Endothelial cell of umbilical vein (primary cell): ENCODE results near the gene HAND2. TPM values are rescaled to one million over a fixed set of nuclear protein-coding genes. Genes with fewer than 3 reads are reported as not detected.

Experiments
- BruUV-seq: library from RNA; stranded (reverse); fragments of 400-500 nt; replicated peaks from 2 replicates; lab custom pipeline; 2021; lab: Mats Ljungman, UMichigan
- CTCF ChIA-PET: fragments of 300-600, 350-600 bp; sonication (Branson Sonifier 250); formaldehyde crosslinking; loops from one replicate; lab custom pipeline; 2021; ENCODE audit warnings: antibody characterized with exemption, inconsistent platforms; lab: Charles Lee
- POLR2A ChIA-PET: fragments of 300-600, 350-600 bp; sonication (Branson Sonifier 250); formaldehyde crosslinking; loops from one replicate; lab custom pipeline; 2021; ENCODE audit warnings: antibody characterized with exemption, inconsistent platforms; lab: Charles Lee
- DNase-seq: peaks from one replicate; pipeline ENCODE4 v3.0.0-alpha.2; 2011; ENCODE audit warnings: low read depth, low spot score
- FAIRE-seq: peaks from 2 replicates; lab custom pipeline; 2011; peaks lifted over from hg19 to GRCh38; lab: Jason Lieb, UNC
- H2AFZ ChIP-seq: 2 replicates; pipeline ENCODE4 v1.6.0; 2012; ENCODE audit warnings: low read depth, low read length, control low read depth, inconsistent platforms
- H3K27ac ChIP-seq: 2 replicates; pipeline ENCODE4 v1.5.1; 2011; ENCODE audit warnings: low read depth, mild to moderate bottlenecking, control low read depth, low read length, moderate library complexity; ENCODE audit not compliant: insufficient read depth
- H3K27me3 ChIP-seq, 2 experiments: 2 replicates each; pipeline versions ENCODE4 v1.6.0 to v1.6.1; 2011; ENCODE audit warnings: low read length in 2 of 2, mixed read lengths in 1 of 2; ENCODE audit not compliant: control insufficient read depth in 2 of 2, insufficient read depth in 2 of 2
- H3K36me3 ChIP-seq, 2 experiments: 2 replicates in 1 of 2; 3 replicates in 1 of 2; pipeline ENCODE4 v1.5.1; 2011; ENCODE audit warnings: low read length in 2 of 2, mild to moderate bottlenecking in 1 of 2, moderate library complexity in 1 of 2; ENCODE audit not compliant: control insufficient read depth in 2 of 2, insufficient read depth in 2 of 2; ENCODE audit errors: extremely low read depth in 1 of 2
- H3K4me1 ChIP-seq: 3 replicates; pipeline ENCODE4 v1.5.1; 2011; ENCODE audit warnings: mild to moderate bottlenecking, low read length; ENCODE audit not compliant: control insufficient read depth, insufficient read depth; ENCODE audit errors: extremely low read depth
- H3K4me2 ChIP-seq: 2 replicates; pipeline ENCODE4 v1.6.1; 2011; ENCODE audit warnings: low read length, control low read depth, mixed read lengths; ENCODE audit not compliant: insufficient read depth
- H3K4me3 ChIP-seq, 3 experiments: fragments of 200-600 bp in 1 of 3; sonication (generic), shearing (Covaris generic) in 1 of 3; replicated peaks in 1 of 3; 2 replicates each; pipeline ENCODE4 v1.5.1; 2011 to 2016; ENCODE audit warnings: control low read depth in 3 of 3, low read length in 3 of 3, mild to moderate bottlenecking in 2 of 3, inconsistent platforms in 1 of 3, low read depth in 1 of 3, moderate library complexity in 1 of 3; ENCODE audit not compliant: insufficient read depth in 1 of 3
- H3K79me2 ChIP-seq: 2 replicates; pipeline ENCODE4 v1.6.0; 2012; ENCODE audit warnings: low read length, inconsistent platforms; ENCODE audit not compliant: control insufficient read depth, insufficient read depth
- H3K9ac ChIP-seq: replicated peaks from 2 replicates; pipeline ENCODE3; 2011; ENCODE audit warnings: low read length, control low read depth; ENCODE audit not compliant: insufficient read depth; ENCODE audit errors: extremely low read depth
- H3K9me1 ChIP-seq: replicated peaks from 3 replicates; pipeline ENCODE4 v1.6.0; 2011; ENCODE audit warnings: mild to moderate bottlenecking, low read length; ENCODE audit not compliant: control insufficient read depth, insufficient read depth; ENCODE audit errors: extremely low read depth
- H3K9me3 ChIP-seq: replicated peaks from 2 replicates; pipeline ENCODE4 v1.5.1; 2012; ENCODE audit warnings: low read length, inconsistent platforms; ENCODE audit not compliant: control insufficient read depth, insufficient read depth
- H4K20me1 ChIP-seq: replicated peaks from 2 replicates; pipeline ENCODE3; 2011; ENCODE audit warnings: mild to moderate bottlenecking, low read length; ENCODE audit not compliant: control insufficient read depth, insufficient read depth; ENCODE audit errors: extremely low read depth
- CTCF ChIP-seq, 2 donors: IDR thresholded peaks; 1 replicate in 1 of 2; 2 replicates in 1 of 2; pipeline ENCODE4 v1.5.1; 2011; ENCODE audit warnings: low read length in 2 of 2, mild to moderate bottlenecking in 2 of 2, moderate library complexity in 2 of 2, control low read depth in 1 of 2, inconsistent platforms in 1 of 2, low read depth in 1 of 2; ENCODE audit not compliant: insufficient read depth in 1 of 2; ENCODE audit errors: extremely low read depth in 1 of 2
- EZH2 ChIP-seq: IDR thresholded peaks from 2 replicates; pipeline ENCODE4 v1.6.1; 2012; ENCODE audit warnings: borderline replicate concordance, low read depth, mild to moderate bottlenecking, moderate library complexity, low read length, inconsistent platforms; ENCODE audit not compliant: severe bottlenecking
- JUN ChIP-seq: IDR thresholded peaks from 2 replicates; pipeline ENCODE4 v1.6.1; 2011; ENCODE audit warnings: borderline replicate concordance, low read depth; ENCODE audit not compliant: insufficient read length, insufficient read depth
- POLR2A ChIP-seq: IDR thresholded peaks from 2 replicates; pipeline ENCODE4 v1.6.1; 2012; ENCODE audit warnings: low read depth, mild to moderate bottlenecking, control low read depth, low read length
- dilution Hi-C: fragments of 300-500 bp; cut with MboI; formaldehyde crosslinking; loops from one replicate; pipeline ENCODE4 v1.15.0; 2019; ENCODE audit warnings: low sequenced_read_pairs; ENCODE audit not compliant: extremely low pct_ligation_motif_present
- intact Hi-C: fragments of 100-400 bp; cut with micrococcal nuclease; formaldehyde crosslinking; loops from one replicate; pipeline ENCODE4 v1.10.0; 2022
- polyA plus RNA-seq, 4 experiments: library from polyadenylated mRNA; depleted of rRNA in 3 of 4; stranded (reverse) in 3 of 4; unstranded in 1 of 4; fragments of >200 nt; gene quantifications; 2 replicates each; pipeline versions ENCODE4 v1.2.1 to v1.2.3, GENCODE V29; 2011 to 2012; ENCODE audit warnings: missing spikeins in 1 of 4
- total RNA-seq: library from RNA; stranded (reverse); gene quantifications from 2 replicates; pipeline ENCODE4 v1.2.3, GENCODE V29; 2021

Gene HAND2
- total and polyA plus RNA-seq, 2 donors (not counting 3 experiments of a cell fraction or from before 2014, with no cell fraction given): not detected

DNA sequence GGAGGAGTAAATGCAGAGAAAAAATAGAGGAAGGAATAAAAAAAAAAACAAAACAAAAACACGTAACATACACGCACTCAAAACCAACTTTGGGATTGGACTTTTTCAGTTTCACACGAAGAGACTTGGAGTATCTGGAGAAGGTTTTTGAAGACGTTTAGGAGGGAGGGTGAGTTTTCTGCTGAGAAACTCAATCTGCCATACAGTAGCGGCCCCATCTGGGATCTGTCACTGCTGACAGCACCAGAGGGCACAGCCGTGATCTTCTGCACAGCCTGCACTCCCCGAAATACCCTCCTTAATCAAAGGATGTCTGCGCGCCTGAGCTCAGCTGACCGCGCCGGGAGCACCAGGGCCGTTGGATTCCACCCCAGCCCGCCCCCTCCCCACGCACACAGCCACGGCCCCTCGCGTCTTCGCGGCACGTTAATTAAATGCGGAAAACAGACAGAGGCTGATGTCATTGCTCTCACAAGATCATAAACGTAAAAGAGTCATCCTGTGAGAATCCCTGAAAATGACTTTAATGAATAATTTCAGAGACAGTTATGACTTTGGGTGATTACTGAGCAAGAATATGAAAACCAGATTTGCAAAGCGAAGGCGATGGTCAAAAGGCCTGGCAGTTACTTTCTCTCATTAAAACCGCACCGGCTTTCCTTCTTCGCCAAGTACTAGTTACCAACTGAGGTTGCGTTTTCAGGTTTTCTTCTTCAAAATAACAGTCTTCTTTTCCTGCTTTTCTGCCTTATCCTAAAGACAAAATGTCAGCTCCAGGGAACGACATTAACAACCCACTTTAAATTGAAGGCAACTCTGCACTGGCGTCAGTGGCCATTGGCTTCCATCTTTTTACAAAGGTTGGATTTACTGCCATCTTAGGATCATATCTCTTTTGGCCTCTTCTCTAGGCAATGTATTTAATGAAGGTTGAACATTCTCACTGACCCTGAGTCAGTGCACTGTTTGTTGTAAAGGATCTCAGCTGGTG is 10.6 kb downstream of the HAND2 start:
- Histone ChIP-seq H3K27ac (no peak overlapping the region), H3K9ac (no peak overlapping the region), H3K36me3 (no peaks in the 10 kb centered on the region), H3K9me1 (no peaks in the 10 kb centered on the region), H2AFZ (no peak overlapping the region), H3K9me3 (no peaks in the 10 kb centered on the region), H3K27me3 (peaks cover 97 to 99% of the 10 kb centered on the region in 2 experiments), H3K4me1 (peaks cover 4% of the 10 kb centered on the region), H3K79me2 (no peaks in the 10 kb centered on the region), H4K20me1 (no peaks in the 10 kb centered on the region), H3K4me3 (no peak overlapping the region), H3K4me2 (no peak overlapping the region)
- dilution Hi-C loops (no loop called here), intact Hi-C loops (no loop called here)
- ChIA-PET CTCF (no interaction called here), POLR2A (no interaction called here)
- FAIRE-seq (no peak), DNase-seq (no peak)
- BruUV-seq: no TSS peak
- TF ChIP-seq JUN (no peak), EZH2 (peak; percentile 82), CTCF (IDR thresholded peaks at IDR 0.05; ENCODE audit: extremely low read depth in 1 of 2, insufficient read depth in 1 of 2, low read depth in 1 of 2, low read length in 2 of 2) (no peak), POLR2A (no peak)
